Body of pancreas (tissue), 4 donors: ENCODE data around the gene PAN3. TPM values are rescaled to one million over a fixed set of nuclear protein-coding genes. Genes with fewer than 3 reads are reported as not detected.

ENCODE experiments used
- ATAC-seq: fragments of 150-250 bp; one replicate; pipeline ENCODE4 v1.9.1; 2016
- DNase-seq, 4 donors: peaks; one replicate each; pipeline ENCODE4 v3.0.0-alpha.2; 2019
- H3K27ac ChIP-seq, 4 donors: fragments of 200-600 bp; sonication (generic); 1 replicate in 3 of 4; 2 replicates in 1 of 4; pipeline versions ENCODE4 v1.5.1 to v1.6.1; 2016 to 2019; ENCODE audit warnings: mild to moderate bottlenecking in 1 of 4, mixed read lengths in 1 of 4, moderate library complexity in 1 of 4
- H3K27me3 ChIP-seq, 2 donors: fragments of 200-600 bp; sonication (generic); one replicate each; pipeline ENCODE4 v1.6.0; 2016; ENCODE audit warnings: mild to moderate bottlenecking in 1 of 2
- H3K36me3 ChIP-seq, 2 donors: fragments of 200-600 bp; sonication (generic); replicated peaks in 1 of 2; 2 replicates each; pipeline ENCODE4 v1.5.1; 2016; ENCODE audit warnings: low read depth in 2 of 2; ENCODE audit not compliant: insufficient read depth in 1 of 2
- H3K4me1 ChIP-seq: fragments of 200-600 bp; sonication (generic); one replicate; pipeline ENCODE4 v1.6.0; 2016
- H3K4me3 ChIP-seq, 2 donors: fragments of 200-600 bp; sonication (generic); 1 replicate in 1 of 2; 2 replicates in 1 of 2; pipeline ENCODE4 v1.5.1; 2016 to 2019
- H3K9me3 ChIP-seq, 3 donors: fragments of 200-600 bp; sonication (generic); 1 replicate in 2 of 3; 2 replicates in 1 of 3; pipeline ENCODE4 v1.5.1; 2016
- POLR2A ChIP-seq, 3 donors: fragments of 450-650 bp; IDR thresholded peaks; one replicate each; pipeline ENCODE4 v1.6.1; 2016; ENCODE audit warnings: antibody characterized with exemption in 3 of 3, mild to moderate bottlenecking in 2 of 3
- WGBS, 2 donors: methylation state at CpG; one replicate each; pipeline ENCODE4 v1.1.5; 2017; 5-methylcytosine and 5-hydroxymethylcytosine counted together
- intact Hi-C: fragments of 100-400 bp; cut with DNase I; formaldehyde crosslinking; loops from one replicate; pipeline ENCODE4 v1.15.1; 2023
- total RNA-seq, 2 donors: library from RNA; depleted of rRNA; stranded (reverse); fragments of >200 nt; gene quantifications; one replicate each; pipeline ENCODE4 v1.1.0, GENCODE V29; 2016
- TF ChIP-seq, protein P1 (sequence below), 7 experiments: fragments of 450-650 bp in 4 of 7; fragments of 200-600 bp in 3 of 7; sonication (generic) in 3 of 7; IDR thresholded peaks; one replicate each; pipeline ENCODE4 v1.5.1; 2016 to 2019; ENCODE audit warnings: antibody characterized with exemption in 7 of 7

PAN3 gene
- total RNA-seq, 2 donors from 2014 or later, result 31.4 to 36.3 TPM

DNA sequence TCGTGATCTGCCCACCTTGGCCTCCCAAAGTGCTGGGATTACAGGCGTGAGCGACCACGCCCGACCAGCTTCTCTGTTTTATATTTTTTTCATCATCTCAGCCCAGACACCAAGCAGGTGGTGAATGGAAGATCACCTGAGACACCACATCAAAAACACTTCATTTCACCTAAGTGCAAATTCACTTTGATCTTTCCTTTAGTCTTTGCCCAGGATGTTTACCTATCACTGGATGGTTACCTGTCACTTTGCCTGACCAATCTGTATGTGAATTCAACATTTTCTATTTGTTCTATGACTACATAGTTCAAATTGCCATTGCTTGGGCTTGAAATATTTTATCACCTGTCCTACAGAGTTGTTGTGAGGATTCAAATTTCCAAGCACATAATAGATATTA is 65.7 kb downstream of the PAN3 start:
- DNase-seq (no peak), ATAC-seq (no peak)
- Histone ChIP-seq H3K36me3 (no peaks in the 10 kb centered on the region), H3K9me3 (no peaks in the 10 kb centered on the region), H3K27me3 (no peaks in the 10 kb centered on the region), H3K27ac (no peak overlapping the region), H3K4me1 (no peaks in the 10 kb centered on the region), H3K4me3 (no peak overlapping the region)
- 95 to 96% methylated on average over 5 of the region's 5 CpGs for WGBS, 2 donors
- intact Hi-C loops, result no loop called here
- no peak for TF ChIP-seq POLR2A (IDR thresholded peaks at IDR 0.05)
- TF ChIP-seq, protein P1, sequence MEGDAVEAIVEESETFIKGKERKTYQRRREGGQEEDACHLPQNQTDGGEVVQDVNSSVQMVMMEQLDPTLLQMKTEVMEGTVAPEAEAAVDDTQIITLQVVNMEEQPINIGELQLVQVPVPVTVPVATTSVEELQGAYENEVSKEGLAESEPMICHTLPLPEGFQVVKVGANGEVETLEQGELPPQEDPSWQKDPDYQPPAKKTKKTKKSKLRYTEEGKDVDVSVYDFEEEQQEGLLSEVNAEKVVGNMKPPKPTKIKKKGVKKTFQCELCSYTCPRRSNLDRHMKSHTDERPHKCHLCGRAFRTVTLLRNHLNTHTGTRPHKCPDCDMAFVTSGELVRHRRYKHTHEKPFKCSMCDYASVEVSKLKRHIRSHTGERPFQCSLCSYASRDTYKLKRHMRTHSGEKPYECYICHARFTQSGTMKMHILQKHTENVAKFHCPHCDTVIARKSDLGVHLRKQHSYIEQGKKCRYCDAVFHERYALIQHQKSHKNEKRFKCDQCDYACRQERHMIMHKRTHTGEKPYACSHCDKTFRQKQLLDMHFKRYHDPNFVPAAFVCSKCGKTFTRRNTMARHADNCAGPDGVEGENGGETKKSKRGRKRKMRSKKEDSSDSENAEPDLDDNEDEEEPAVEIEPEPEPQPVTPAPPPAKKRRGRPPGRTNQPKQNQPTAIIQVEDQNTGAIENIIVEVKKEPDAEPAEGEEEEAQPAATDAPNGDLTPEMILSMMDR (IDR thresholded peaks at IDR 0.05), result no peak

DNA sequence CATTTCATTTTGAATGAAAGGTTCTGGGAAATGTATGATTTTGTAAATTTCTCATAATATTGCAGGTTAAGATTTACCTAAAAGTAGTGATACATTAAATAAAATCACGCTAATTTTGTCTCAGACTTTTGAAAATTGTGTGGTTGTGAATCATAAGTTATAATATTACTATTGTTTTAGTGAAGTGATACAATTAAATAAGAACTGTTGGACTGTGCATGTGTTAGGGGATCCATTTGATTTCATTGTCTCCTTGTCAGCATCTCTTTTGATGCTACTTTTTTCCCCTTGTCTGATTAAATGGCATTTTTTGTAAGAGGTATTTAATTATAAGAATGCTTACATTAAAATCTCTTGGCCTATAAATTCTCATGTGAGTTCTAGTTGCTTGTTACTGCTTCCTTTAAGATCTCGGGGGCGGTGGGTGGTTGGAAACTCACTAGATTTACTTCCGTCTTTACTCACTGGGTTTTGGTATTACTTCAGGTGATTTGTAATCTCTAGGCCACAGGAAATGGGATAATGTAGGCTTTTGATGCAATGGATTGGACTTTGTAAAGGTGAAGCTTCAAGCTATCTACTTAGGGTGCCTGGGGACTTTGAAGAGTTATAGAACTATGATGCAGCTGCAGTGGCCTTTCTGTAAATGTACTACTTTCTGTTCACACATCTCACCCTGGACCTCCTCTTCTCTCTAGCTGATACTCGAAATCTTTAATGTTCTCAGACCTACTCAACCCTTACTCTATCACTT is 66.5 kb downstream of the PAN3 start:
- Histone ChIP-seq H3K9me3 (no peaks in the 10 kb centered on the region), H3K4me1 (no peaks in the 10 kb centered on the region), H3K27ac (no peak overlapping the region), H3K4me3 (no peak overlapping the region), H3K36me3 (no peaks in the 10 kb centered on the region), H3K27me3 (no peaks in the 10 kb centered on the region)
- DNase-seq (no peak), ATAC-seq (no peak)
- intact Hi-C loops, result no loop called here
- 90 to 93% methylated on average over 5 of the region's 5 CpGs for WGBS, 2 donors
- TF ChIP-seq, protein P1 (IDR thresholded peaks at IDR 0.05), result no peak
- TF ChIP-seq POLR2A (IDR thresholded peaks at IDR 0.05), result no peak

- Histone ChIP-seq H3K27ac (no peak overlapping the region), H3K27me3 (no peaks in the 10 kb centered on the region), H3K4me1 (no peaks in the 10 kb centered on the region), H3K36me3 (peaks cover 0 to 4% of the 10 kb centered on the region in 2 donors), H3K4me3 (no peak overlapping the region), H3K9me3 (no peaks in the 10 kb centered on the region)
- 64% methylated on average over 4 of the region's 4 CpGs for WGBS, 2 donors
- TF ChIP-seq POLR2A (IDR thresholded peaks at IDR 0.05), result no peak
- TF ChIP-seq, protein P1 (IDR thresholded peaks at IDR 0.05), result no peak
- no peak for DNase-seq
- no peak for ATAC-seq
- intact Hi-C loops, result no loop called here
Observed at GRCh38 chr13:28218679-28219078, 80.3 kb downstream of the PAN3 start.

- Histone ChIP-seq H3K27me3 (no peaks in the 10 kb centered on the region), H3K4me3 (no peak overlapping the region), H3K4me1 (no peaks in the 10 kb centered on the region), H3K9me3 (no peaks in the 10 kb centered on the region), H3K36me3 (peaks cover 0 to 4% of the 10 kb centered on the region in 2 donors), H3K27ac (no peak overlapping the region)
- WGBS, 2 donors, result 96 to 99% methylated on average over 4 of the region's 4 CpGs
- no peak for DNase-seq
- intact Hi-C loops, result no loop called here
- no peak for ATAC-seq
- no peak for TF ChIP-seq POLR2A (IDR thresholded peaks at IDR 0.05)
- TF ChIP-seq, protein P1 (IDR thresholded peaks at IDR 0.05), result no peak
Observed at GRCh38 chr13:28219408-28220099, 81.2 kb downstream of the PAN3 start.
